IPS-15b (cell line): ENCODE measurements around the gene LIMA1.

Experiments
- H3K27me3 ChIP-seq: one replicate; pipeline ENCODE4 v1.6.1; 2013; ENCODE audit warnings: low read length; ENCODE audit not compliant: control insufficient read depth, insufficient read depth
- H3K36me3 ChIP-seq: one replicate; pipeline ENCODE4 v1.6.1; 2013; ENCODE audit warnings: low read length; ENCODE audit not compliant: control insufficient read depth, insufficient read depth
- H3K4me1 ChIP-seq: one replicate; pipeline ENCODE4 v1.6.1; 2013; ENCODE audit warnings: mild to moderate bottlenecking, low read length; ENCODE audit not compliant: control insufficient read depth, insufficient read depth
- H3K4me3 ChIP-seq: one replicate; pipeline ENCODE4 v1.5.1; 2013; ENCODE audit warnings: low read depth, low read length
- H3K9ac ChIP-seq: one replicate; pipeline ENCODE4 v1.6.1; 2013; ENCODE audit warnings: low read depth, mild to moderate bottlenecking, low read length
- H3K9me3 ChIP-seq: one replicate; pipeline ENCODE4 v1.6.1; 2013; ENCODE audit warnings: mild to moderate bottlenecking, low read length; ENCODE audit not compliant: control insufficient read depth, insufficient read depth

The LIMA1 gene

GRCh38 chr12:50211392-50212070 lies 71.8 kb downstream of the LIMA1 start:
- no peaks in the 10 kb centered on the region for H3K36me3 ChIP-seq
- no peak overlapping the region for H3K9ac ChIP-seq
- no peaks in the 10 kb centered on the region for H3K4me1 ChIP-seq
- no peaks in the 10 kb centered on the region for H3K27me3 ChIP-seq
- no peak overlapping the region for H3K4me3 ChIP-seq
- no peaks in the 10 kb centered on the region for H3K9me3 ChIP-seq

GRCh38 chr12:50207424-50207823 lies 75.9 kb downstream of the LIMA1 start:
- Histone ChIP-seq H3K27me3 (no peaks in the 10 kb centered on the region), H3K9ac (no peak overlapping the region), H3K36me3 (peaks cover 6% of the 10 kb centered on the region), H3K4me1 (peaks cover 3% of the 10 kb centered on the region), H3K9me3 (no peaks in the 10 kb centered on the region), H3K4me3 (no peak overlapping the region)

GRCh38 chr12:50205648-50206047 lies 77.7 kb downstream of the LIMA1 start:
- H3K9me3 ChIP-seq: no peaks in the 10 kb centered on the region
- no peak overlapping the region for H3K4me3 ChIP-seq
- H3K9ac ChIP-seq: no peak overlapping the region
- H3K27me3 ChIP-seq: no peaks in the 10 kb centered on the region
- peaks cover 10% of the 10 kb centered on the region for H3K4me1 ChIP-seq
- H3K36me3 ChIP-seq: peaks cover 6% of the 10 kb centered on the region

GRCh38 chr12:50203691-50204090 lies 79.6 kb downstream of the LIMA1 start:
- Histone ChIP-seq H3K9me3 (no peaks in the 10 kb centered on the region), H3K9ac (no peak overlapping the region), H3K4me3 (no peak overlapping the region), H3K27me3 (no peaks in the 10 kb centered on the region), H3K4me1 (peaks cover 10% of the 10 kb centered on the region), H3K36me3 (peaks cover 6% of the 10 kb centered on the region)

GRCh38 chr12:50201987-50202521 lies 81.3 kb downstream of the LIMA1 start:
- no peak overlapping the region for H3K4me3 ChIP-seq
- H3K9ac ChIP-seq: no peak overlapping the region

GRCh38 chr12:50200552-50201273 lies 82.6 kb downstream of the LIMA1 start:
- no peaks in the 10 kb centered on the region for H3K9me3 ChIP-seq
- H3K4me1 ChIP-seq: peaks cover 10% of the 10 kb centered on the region
- H3K27me3 ChIP-seq: no peaks in the 10 kb centered on the region
- H3K36me3 ChIP-seq: peaks cover 6% of the 10 kb centered on the region
- no peak overlapping the region for H3K4me3 ChIP-seq
- no peak overlapping the region for H3K9ac ChIP-seq

More at GRCh38 chr12:50201987-50202521, 81.3 kb downstream of the LIMA1 start:
- Histone ChIP-seq H3K4me1 (peaks cover 10% of the 10 kb centered on the region), H3K27me3 (no peaks in the 10 kb centered on the region), H3K9me3 (no peaks in the 10 kb centered on the region), H3K36me3 (peaks cover 6% of the 10 kb centered on the region)

GRCh38 chr12:50198829-50199228 lies 84.5 kb downstream of the LIMA1 start:
- no peak overlapping the region for H3K4me3 ChIP-seq
- no peak overlapping the region for H3K9ac ChIP-seq
- H3K4me1 ChIP-seq: peaks cover 10% of the 10 kb centered on the region
- no peaks in the 10 kb centered on the region for H3K9me3 ChIP-seq
- H3K27me3 ChIP-seq: no peaks in the 10 kb centered on the region
- H3K36me3 ChIP-seq: peaks cover 3% of the 10 kb centered on the region

- H3K9me3 ChIP-seq: no peaks in the 10 kb centered on the region
- no peak overlapping the region for H3K4me3 ChIP-seq
- H3K36me3 ChIP-seq: no peaks in the 10 kb centered on the region
- peaks cover 5% of the 10 kb centered on the region for H3K4me1 ChIP-seq
- no peak overlapping the region for H3K9ac ChIP-seq
- H3K27me3 ChIP-seq: no peaks in the 10 kb centered on the region
Measured at GRCh38 chr12:50197297-50197727, 86.0 kb downstream of the LIMA1 start.

- no peaks in the 10 kb centered on the region for H3K9me3 ChIP-seq
- H3K4me3 ChIP-seq: no peak overlapping the region
- H3K9ac ChIP-seq: no peak overlapping the region
- no peaks in the 10 kb centered on the region for H3K36me3 ChIP-seq
- H3K27me3 ChIP-seq: no peaks in the 10 kb centered on the region
- no peaks in the 10 kb centered on the region for H3K4me1 ChIP-seq
Measured at GRCh38 chr12:50196537-50196936, 86.8 kb downstream of the LIMA1 start.

GRCh38 chr12:50195832-50196231 lies 87.5 kb downstream of the LIMA1 start:
- Histone ChIP-seq H3K4me1 (no peaks in the 10 kb centered on the region), H3K4me3 (no peak overlapping the region), H3K27me3 (no peaks in the 10 kb centered on the region), H3K9ac (no peak overlapping the region), H3K9me3 (no peaks in the 10 kb centered on the region), H3K36me3 (no peaks in the 10 kb centered on the region)

GRCh38 chr12:50192908-50193307 lies 90.4 kb downstream of the LIMA1 start:
- no peaks in the 10 kb centered on the region for H3K27me3 ChIP-seq
- H3K4me3 ChIP-seq: no peak overlapping the region
- H3K4me1 ChIP-seq: no peaks in the 10 kb centered on the region
- no peaks in the 10 kb centered on the region for H3K9me3 ChIP-seq
- no peaks in the 10 kb centered on the region for H3K36me3 ChIP-seq
- no peak overlapping the region for H3K9ac ChIP-seq

- Histone ChIP-seq H3K27me3 (no peaks in the 10 kb centered on the region), H3K4me3 (no peak overlapping the region), H3K9me3 (no peaks in the 10 kb centered on the region), H3K9ac (no peak overlapping the region), H3K36me3 (no peaks in the 10 kb centered on the region), H3K4me1 (no peaks in the 10 kb centered on the region)
Measured at GRCh38 chr12:50192236-50192635, 91.1 kb downstream of the LIMA1 start.
